Epithelial cell of esophagus (primary cell): ENCODE data around the gene RER1.
A peak's percentile ranks its signal among the peaks of the same experiment; 100 is the strongest.

Source experiments
- DNase-seq: peaks from one replicate; pipeline ENCODE4 v3.0.0; 2010; ENCODE audit warnings: low read depth
- H3K4me3 ChIP-seq: 2 replicates; pipeline ENCODE4 v1.5.1; 2011; ENCODE audit warnings: mild to moderate bottlenecking, low read length, control low read depth
- TF ChIP-seq, protein P1 (sequence below): IDR thresholded peaks from 2 replicates; pipeline ENCODE4 v1.5.1; 2011; ENCODE audit warnings: low read depth, mild to moderate bottlenecking, low read length, control low read depth, inconsistent platforms; ENCODE audit not compliant: insufficient read depth; ENCODE audit errors: missing control alignments

The RER1 gene

DNA sequence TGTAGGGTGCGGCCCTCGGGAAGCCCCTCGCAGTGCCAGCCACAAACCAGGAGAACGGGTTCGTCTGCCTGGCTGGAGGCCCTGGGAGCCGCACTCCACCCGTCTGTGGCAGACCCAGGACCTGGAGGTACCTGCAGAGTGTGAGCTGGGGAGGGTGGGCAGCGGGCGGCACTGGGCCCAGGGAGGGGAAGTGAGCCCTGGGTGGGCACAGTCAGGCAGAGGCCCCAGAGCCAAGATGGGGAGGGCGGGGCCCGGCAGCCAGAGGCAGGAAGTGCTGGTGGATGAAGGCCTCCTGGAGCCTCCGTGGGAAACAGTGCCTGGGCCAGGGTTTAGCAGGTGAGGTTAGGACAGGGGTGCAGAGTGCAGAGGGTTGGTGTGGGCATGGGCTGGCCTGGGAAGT is 24.8 kb downstream of the RER1 start:
- DNase-seq, result peak; percentile 65
- H3K4me3 ChIP-seq, result peak overlapping the region; percentile 38
- TF ChIP-seq, protein P1, sequence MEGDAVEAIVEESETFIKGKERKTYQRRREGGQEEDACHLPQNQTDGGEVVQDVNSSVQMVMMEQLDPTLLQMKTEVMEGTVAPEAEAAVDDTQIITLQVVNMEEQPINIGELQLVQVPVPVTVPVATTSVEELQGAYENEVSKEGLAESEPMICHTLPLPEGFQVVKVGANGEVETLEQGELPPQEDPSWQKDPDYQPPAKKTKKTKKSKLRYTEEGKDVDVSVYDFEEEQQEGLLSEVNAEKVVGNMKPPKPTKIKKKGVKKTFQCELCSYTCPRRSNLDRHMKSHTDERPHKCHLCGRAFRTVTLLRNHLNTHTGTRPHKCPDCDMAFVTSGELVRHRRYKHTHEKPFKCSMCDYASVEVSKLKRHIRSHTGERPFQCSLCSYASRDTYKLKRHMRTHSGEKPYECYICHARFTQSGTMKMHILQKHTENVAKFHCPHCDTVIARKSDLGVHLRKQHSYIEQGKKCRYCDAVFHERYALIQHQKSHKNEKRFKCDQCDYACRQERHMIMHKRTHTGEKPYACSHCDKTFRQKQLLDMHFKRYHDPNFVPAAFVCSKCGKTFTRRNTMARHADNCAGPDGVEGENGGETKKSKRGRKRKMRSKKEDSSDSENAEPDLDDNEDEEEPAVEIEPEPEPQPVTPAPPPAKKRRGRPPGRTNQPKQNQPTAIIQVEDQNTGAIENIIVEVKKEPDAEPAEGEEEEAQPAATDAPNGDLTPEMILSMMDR, result no peak

DNA sequence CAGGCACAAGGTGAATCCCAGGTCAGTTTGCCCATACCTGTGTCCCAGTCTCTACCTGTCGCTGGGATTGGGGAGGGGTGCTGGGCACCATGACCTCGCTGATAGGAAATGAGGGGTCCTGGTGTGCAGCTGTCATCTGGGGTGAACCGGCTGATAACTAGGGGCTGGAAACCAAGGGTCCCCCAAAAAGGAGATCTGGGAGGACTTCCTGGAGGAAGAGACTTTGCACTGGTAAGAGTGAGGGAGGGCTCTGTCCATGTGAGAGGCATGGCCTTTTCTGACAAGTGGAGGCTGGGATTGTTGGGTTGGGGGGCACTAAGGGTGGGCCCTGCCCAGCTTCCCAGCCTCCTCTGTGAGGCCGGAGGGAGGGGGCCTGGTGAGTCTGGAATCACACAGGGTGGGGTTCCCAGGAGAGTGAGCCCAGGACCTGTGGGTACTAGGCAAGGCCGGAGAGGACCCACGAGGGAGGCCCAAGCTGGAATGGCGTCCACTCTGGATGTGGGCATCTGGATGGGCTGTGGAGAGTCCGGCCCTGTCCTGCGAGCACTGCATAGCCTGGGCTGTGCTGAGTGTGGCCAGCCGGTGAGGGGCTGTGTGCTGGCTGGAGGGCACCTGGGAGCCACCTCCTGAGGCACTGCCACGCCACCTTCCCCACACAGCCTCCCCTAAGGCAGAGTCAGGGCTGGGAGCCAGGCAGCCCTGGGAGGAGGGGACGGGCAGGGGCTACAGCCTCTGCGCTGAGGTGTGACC is 25.6 kb downstream of the RER1 start:
- TF ChIP-seq, protein P1, result no peak
- H3K4me3 ChIP-seq, result peak overlapping the region; percentile 38
- no peak for DNase-seq

DNA sequence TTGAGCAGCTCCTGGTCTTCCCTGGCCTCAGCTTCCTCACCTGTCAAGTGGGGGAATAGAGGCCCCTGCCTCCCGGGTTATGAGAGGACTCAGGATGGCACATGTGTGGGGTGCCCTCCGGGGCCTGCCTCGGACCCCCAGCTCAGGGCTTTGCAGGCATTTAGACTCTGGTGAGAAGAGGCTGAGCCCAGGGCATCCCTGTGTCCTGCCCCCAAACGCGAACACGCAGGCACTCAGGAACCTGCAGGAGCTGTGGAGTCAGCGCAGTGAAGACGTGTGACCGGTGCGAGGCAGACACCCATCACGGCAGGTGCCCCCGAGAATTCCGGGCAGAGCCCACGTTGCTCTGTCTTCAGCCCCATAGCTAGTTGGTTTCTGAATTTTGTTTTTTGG is 26.2 kb downstream of the RER1 start:
- no peak for DNase-seq
- H3K4me3 ChIP-seq, result no peak overlapping the region
- TF ChIP-seq, protein P1, result no peak

DNA sequence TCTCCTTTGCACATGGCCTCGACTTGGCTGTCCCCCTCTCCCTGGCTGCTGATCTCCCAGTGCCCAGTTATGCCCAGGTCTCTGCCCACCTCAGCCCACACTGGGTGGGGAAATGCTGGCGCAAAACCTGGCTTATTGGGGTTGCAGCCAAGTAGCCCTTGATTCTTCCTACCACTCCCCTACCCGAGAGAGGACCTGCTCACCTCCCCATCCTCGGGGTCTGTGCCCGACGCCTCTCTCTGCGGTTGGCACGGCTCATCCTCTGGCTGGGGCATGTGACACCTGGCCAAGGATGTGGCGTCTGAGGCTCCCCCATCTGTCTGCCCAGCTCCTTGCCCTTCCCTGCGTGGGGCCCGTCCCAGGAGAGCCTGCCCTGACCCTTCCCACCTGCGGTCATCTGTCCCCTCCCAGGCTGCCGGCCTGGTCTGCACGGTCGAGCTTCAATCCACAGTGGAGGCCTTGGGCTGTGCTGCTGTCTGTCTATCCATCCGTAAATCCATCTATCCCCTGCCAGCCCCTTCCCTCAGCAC is 27.2 kb downstream of the RER1 start:
- no peak for DNase-seq
- TF ChIP-seq, protein P1, result no peak
- H3K4me3 ChIP-seq, result no peak overlapping the region

DNA sequence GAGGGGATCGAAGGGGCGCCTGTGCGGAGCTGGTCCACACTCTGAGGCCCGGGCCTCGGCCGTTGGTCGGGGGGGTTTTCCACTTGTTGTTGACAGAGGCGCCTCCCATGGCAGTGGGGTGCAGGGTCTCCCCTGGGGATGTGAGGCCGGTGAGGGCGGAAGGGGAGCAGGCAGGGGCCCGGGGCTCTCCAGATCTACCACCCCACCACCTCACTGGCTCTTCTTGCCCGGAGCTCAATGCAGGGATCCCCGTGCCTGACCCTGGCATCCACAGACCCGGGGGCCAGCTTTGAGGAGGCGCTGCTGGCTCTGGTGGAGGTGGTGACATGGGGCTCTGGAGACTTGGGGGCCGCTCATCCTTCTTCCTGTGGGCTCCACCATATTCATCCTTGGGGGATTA is 27.8 kb downstream of the RER1 start:
- TF ChIP-seq, protein P1, result no peak
- DNase-seq, result no peak
- no peak overlapping the region for H3K4me3 ChIP-seq

DNA sequence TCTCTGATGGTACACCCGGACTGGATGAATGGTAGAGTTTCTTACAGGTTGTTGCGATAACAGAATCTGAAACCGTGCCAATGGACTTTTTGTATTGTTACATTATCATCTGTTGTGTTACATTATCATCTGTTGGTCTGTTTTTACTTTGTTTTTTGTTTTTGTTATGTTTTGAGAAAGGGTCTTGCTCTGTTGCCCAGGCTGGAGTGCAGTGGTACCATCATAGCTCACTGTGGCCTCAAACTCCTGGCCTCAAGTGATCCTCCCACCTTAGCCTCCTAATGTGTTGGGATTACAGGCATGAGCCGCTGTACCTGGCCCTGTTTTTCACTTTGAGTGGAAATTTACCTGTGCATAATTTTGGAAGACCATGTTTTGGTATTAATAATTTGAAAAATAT is 30.9 kb downstream of the RER1 start:
- TF ChIP-seq, protein P1, result no peak
- H3K4me3 ChIP-seq, result no peak overlapping the region
- DNase-seq, result no peak

DNA sequence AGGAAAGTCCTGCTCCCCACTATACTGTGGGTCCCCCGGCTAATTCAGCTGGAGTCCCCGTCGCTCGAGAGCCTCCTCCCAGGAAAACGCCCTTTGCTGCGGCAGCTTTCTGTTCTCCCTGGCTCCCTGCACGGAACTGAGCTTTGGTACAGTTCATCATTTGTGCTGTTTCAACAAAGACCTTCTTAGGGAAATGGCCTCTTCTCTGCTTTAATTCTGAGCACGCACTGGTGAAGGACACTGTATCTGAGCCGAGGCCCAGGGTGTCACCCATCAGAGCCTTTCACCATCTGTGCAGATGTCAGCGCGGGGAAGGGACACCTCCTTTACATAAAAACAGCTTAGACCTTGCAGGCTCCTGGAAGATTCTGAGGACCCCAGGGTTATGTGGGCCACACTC is 34.3 kb downstream of the RER1 start:
- TF ChIP-seq, protein P1, result no peak
- no peak overlapping the region for H3K4me3 ChIP-seq
- DNase-seq, result no peak
